ENCODE results near the gene DCAF5.
A peak's percentile ranks its signal among the peaks of the same experiment; 100 is the strongest.

Gene DCAF5

DNA sequence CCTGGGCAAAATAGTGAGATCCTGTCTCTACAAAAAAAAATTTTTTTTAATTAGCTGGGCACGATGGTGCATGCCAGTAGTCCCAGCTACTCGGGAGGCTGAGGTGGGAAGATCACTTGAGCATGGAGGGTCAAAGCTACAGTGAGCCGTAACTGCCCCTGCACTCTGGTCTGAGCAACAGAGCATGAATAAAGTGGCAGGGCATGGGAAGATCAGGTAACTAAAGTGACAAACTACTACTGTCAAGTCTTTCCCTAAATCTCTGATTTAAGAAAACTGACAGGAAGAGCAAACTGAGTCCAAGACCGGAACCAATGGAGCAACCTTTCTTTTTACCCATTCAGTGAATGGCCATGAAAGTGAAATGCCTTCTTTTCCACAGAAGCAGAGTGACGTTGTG lies 10.8 kb downstream of the DCAF5 start:
- DNase-seq: no peak

DNA sequence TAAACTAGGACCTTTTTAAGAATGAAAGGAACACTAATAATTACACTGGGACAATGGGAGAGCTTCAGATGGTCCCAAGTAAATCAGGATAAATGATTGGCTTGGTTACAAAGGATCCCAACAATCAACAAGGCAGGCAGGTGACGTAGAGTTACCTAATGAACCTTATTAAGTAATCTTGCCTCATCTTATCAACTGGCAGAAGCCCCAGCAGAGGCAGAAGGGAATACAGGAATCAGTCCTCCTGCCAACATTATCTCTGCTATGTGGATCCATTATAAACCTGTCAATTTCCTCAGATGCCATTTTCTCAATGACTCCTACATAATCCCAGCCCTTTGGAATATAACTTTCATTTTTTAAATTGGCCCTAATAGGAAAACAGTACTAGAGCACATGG lies 11.4 kb downstream of the DCAF5 start:
- DNase-seq: no peak

DNA sequence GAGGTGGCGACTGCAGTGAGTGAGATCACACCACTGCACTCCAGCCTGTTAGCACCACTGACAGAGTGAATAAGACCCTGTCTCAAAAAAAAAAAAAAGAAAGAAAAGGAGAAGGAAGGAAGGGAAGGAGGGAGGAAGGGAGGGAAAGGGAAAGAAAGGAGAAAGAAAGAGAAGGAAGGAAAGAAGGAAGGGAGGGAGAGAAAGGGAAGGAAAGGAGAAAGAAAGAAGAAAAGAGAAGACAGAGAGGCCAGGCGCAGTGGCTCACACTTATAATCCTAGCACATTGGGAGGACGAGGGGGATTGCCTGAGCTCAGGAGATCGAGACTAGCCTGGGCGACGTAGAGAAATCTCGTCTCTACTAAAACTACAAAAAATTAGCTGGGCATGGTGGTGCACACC lies 13.2 kb downstream of the DCAF5 start:
- DNase-seq: no peak

DNA sequence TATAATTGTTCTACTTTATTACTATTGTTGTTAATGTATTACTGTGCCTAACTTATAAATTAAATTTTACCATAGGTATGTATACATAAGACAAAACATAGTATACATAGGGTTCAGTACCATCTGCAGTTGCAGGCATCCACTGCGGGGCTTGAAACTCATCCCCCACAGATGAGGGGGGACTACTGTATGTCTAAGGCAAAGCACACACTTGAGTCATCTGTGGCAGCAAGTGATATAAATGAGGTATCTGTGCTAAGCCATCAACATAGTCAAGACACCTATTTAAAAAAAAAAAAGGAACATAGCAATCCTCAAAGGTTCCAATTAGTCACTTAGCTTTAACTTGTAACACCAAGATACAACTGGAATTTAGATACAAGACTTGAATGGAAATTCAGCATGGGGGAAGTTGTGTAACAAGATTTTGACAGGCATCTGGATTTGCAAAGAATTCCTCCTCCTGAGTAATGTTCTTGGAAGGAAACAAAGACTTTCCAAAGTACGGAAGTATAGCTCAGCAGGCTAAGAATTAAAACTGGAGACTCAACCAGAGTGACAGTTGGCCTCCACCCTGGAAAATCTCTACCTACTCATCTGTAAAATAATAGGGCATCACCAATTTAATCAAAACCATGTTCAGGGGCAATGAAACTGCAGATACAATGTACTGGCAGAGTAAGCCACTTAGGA lies 14.9 kb downstream of the DCAF5 start:
- no peak for DNase-seq

DNA sequence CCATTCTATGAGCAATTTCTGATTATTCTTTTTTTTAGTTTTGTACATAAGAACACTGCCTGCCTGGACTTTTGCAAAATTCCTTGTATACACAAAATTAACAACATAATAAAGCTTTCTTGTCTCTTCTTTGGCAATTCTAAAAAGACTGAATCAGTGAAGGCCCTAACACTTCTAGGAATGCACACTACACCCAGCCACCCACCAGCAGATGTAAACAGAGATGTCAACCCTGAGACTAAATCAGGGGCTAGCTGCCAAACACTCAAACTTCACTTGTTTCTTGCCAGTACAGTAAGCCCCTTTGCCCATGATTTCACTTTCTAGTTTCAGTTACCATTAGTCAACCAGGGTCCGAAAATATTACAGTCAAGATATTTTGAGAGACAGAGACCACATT lies 15.5 kb downstream of the DCAF5 start:
- no peak for DNase-seq

DNA sequence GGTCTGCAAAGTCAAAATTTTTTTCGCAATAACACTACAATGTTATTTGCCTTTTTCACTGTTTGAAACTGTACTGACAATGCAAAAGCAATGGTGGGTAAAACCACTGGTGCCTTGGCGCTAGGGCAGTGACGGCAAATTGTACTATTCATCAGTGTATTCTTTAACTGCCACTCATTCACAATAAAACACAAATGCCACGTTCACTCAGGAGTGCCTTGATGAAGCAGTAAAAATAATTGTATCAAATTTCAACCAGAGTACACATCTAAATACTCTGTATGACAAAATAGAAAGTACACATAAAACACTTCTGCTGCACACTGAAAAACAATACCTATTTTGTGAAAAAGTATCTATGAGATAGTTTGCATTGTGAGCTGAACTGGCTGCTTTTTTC lies 17.8 kb downstream of the DCAF5 start:
- no peak for DNase-seq

DNA sequence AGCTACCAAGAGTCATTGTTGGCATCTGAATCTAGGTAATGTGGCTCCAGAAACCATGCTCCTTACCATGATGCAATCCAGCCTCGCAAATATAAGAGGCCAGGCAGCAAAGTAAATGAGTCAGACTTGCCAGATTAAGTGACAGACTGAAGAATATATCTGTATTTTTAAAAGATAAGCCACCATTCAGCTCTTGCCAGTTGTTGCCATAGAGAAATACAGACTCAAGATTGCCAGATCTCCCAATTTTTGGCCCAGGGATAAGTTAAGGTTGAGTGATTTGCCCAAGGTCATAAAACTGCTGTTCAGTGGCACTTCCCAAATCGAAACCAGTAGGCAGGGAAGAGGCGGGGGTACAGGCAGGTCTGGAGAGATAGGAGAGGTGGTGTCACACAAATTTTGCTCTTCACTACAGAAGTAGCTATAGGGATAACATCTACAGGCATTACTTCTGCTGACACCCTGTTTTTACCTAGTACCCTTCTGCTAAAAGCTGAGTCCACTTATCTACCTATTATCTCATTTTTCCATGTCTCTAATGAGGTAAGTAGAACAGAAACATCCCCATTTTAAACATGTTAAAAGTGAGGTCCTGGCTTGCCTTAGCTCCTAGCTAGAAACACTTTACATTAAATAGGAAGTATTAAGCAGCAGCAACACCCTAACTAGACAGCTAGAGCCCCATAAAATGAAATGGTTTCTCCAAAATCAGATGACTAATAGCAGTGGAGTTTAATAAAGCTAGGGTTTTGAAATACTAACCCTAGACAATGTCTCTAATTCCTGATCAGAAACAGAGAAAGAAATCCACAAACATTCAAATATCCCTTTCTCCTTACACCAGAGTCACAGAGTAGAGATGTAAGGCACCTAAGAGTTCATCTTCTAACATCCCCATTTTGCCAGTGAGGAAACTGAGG lies 19.5 kb downstream of the DCAF5 start:
- no peak for DNase-seq

DNA sequence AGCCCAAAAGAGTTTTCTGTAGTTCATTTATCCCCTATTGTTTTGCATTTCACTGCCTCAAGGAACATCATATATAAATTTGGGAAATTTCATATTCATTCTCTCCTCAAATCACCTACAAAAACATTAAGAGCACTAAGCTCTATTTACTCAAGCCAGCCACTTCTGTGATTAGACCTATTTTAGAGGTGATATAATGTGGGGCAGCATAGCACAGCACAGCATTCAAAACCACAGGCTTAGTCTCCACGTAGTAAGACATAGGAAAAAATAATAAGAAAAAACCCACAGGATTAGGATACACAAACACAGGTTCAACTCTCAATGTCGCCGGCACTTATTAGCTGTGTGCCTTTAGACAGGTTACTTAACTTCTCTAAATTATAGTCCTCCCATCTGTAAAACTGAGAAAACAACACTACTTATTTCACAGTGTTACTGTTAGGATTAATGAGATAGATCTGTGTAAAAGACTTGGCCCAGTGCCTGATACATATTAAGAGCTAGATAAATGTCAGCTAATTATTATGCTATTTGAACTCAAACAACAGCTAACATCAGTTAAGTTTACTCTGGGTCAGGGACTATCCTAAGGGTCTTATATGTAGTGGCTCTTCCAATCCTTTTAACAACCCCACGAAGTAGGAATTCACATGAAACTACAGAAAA lies 20.3 kb downstream of the DCAF5 start:
- DNase-seq: no peak

DNA sequence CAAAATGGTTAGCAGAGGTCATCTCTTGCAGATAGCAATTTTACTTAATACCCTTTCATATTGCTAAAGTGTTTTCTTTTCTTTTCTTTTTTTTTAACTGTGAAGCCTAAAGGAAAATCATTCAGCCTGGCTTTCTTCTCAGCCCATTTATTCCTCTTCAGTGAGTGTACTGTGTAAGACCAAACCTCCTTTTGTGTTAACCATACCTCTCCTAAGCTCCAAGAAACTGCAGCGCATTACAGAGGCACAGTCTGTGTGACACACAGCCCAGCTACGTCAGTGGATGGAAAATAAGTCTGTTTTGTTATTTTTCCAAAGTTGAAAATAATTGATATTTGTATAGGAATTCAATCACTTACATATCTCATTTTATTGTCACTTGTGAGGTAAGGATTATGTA lies 21.7 kb downstream of the DCAF5 start:
- DNase-seq: no peak

DNA sequence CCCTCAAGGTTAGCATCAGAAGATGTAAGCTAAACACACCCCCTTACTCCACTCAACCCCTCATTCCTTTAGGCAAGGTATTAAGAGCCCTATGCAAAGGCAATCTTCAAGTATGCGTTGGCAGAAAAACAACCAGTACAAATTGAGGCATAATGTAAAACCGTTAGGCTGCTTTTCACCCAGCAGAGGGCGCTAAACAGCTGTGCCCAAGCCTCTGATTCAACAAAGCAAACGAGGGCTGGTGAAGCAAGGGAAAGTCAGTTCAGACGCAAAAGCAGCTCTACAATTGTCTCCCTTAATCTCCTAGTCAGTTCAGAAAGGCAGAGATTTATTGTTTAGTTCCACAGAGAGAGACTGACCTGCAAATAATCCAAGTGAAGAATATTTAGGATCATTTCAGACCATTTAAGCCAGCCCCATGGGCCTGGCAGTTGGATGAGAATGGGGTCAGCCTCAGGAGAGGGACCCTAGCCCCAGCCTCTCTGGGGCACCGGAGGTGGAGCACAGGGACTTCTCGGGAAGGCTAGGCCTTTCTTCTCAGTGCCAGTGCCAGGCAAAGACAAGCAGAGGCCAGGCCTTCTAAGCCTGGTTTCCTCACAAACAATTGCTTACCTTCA lies 23.5 kb downstream of the DCAF5 start:
- peak; percentile 60 for DNase-seq

DNA sequence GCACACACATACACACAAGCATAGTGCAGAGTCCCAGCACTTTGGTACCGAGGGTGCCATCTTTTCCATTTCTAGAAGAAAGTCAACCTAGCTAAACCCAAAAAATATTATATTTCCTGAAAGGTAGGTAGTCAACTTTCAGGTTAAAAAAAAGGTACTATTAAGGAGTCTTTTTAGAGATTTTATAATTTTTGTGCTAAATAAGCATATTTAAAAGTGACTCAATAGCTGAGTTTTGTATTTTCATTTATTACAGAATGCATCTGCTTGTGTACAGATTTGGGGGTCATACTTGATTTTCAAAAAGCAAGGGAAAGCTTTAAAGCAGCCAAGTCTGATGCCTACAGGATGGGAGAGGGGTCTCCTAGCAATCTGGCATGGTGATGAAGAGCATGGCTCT lies 34.6 kb downstream of the DCAF5 start:
- no peak for DNase-seq

DNA sequence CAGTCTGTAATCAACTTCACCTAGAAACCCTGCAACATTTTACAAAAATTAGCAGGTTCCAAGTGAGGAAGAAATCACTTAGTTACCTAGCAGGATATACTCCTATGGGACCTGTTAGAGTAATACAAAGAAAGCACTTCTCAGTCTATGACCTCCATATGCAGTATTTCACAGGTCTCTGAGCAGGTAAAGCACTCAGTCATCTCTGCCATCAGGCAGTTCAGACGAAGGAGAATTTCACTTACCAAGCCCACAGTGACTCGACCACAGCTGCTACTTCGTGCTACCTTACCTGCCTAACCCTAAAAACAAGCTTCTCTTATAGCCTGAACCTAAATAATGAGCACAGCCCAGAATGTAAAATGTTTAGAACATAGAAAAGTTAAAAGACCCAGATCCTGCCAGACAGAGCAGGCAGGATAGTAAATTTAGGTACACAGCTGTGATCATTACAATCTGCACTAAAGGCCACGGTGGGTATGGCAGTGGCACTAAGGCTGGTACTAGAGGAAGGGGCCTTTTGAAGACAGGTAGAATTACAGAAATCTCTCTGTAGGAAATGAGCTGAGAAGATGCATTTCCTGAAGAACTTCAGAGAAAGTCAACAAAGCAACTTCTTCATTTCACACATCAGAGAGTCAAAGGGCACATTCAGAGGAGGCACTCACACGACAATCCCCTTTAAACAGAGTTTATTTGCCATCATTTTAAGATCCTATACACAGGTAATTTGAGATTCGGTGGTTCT lies 35.7 kb downstream of the DCAF5 start:
- no peak for DNase-seq

DNA sequence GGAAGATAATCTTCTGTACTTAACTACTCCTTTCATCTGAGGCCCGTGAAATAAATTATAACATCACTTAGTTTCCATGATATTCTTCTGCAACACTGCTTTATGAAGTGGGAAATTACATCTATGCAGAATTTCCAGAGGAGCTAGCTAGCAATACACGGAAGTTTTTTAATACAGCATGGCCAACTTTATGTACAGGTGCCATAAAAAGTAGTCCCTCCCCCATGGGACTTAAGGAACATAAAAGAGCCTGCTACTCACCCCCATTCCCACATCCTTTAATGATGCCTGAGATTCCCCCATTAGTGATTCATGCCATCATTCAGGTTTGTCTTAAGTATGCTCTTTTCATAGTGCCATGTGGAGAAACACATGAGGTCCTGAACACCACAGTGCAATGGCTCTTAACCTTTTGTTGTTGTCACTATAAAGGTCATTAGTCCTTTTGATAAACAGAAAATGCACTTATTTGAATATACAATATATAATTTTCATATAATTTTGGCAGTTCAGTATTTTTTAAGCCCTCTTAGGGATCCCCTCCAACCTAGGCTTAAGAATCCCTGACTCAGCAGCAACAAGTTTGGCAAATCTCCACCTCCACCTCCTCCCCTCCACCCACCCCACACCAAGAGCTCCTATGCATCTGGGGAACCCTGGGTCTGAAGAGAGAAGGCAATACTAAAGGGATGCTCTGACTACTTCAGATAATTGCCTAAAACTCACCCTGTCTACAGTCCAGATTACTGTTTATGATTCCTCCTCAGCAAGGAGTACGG lies 37.3 kb downstream of the DCAF5 start:
- no peak for DNase-seq

DNA sequence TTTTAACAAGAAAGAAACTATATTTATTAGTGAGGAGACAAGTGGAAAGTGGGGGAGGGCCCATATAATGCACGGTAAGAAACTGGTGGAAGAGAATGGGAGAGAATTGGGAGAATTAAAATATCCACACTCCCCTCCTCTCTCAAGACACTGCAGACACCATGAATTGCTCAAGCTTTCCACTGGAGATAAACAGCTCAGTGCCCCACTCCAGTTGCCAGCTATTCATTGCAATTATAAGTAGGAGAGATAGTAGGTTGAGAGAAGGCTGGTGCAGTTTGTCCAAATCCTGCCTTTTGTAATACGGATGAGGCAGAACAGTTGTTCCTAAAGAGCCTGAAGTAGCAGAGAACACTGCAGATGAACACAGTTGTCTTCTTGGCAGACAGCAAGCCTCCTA lies 38.2 kb downstream of the DCAF5 start:
- DNase-seq: no peak

DNA sequence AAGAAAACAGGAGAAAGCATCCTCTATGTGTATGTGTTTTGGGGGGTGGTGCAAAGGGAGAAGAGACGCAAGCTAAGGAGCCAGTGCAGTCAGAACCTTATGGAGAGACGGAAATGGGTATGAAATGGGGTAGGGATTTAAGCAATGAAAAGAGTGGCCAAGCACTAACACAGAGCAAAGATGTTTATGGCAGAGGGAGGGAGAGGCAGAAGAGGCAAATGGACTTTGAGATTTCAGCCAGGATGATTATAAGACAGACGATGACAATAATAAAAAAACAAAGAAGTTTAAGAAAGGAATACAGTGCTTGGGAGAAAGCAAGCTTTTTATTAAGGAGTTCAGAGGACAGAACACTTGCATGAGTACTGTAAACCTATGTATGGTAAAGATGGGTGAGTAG lies 44.6 kb downstream of the DCAF5 start:
- DNase-seq: no peak

DNA sequence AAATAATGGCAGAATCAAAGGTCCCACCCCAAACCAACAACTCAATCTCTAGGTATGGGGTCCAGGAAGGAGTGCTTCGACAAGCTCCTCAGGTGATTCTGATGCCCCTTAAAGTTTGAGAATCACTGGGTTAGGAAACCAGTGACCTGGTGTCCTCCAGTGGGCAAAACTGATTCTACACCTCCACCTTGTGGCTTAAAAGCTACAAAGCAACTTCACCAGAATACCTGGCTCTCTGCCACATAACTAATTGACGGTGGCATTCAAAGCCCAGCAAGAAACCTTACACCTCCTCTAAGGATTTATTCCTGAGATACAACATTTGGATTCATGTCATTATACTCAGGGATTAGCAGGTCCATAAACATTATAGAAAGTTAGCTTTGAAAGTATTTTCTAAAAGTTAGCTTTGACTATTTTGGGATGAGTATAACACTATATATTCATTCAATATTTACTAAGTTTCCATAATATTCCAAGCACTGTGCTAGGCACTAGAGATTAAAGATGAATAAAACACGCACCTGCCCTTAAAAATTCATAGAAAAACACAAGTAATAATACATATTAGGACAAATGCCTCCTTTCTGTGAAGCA lies 45.4 kb downstream of the DCAF5 start:
- DNase-seq: no peak

DNA sequence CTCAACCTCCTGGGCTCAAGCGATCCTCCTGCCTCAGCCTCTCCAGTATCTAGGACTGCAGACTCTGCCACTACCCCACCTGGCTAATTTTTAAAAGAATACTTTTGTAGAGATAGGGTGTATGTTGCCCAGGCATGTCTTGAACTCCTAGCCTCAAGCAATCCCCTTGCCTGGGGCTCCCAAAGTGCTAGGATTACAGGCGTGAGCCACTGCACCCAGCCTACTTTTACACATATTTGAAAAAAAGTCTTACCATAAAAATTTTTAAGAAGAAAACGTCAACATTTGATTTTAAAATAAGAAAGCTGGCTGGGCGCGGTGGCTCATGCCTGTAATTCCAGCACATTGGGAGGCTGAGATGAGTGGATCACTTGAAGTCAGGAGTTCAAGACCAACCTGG lies 46.5 kb downstream of the DCAF5 start:
- DNase-seq: no peak

DNA sequence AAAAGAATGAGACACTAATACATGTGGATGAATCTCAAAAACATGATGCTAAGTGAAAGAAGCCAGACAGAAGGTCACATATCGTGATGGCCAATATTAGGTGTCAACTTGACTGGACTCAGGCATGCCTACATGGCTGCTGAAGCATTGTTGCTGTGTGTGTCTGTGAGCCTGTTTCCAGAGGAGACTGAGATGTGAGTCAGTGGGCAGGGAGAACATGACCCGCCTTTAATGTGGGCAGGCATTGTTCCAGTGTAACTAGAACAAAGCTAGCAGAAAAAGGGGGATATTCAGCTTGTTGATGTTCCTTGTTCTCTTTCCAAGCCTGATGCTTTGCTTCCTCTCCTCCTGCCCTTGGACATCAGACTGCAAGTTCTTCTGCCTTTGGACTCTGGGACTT lies 47.6 kb downstream of the DCAF5 start:
- no peak for DNase-seq

DNA sequence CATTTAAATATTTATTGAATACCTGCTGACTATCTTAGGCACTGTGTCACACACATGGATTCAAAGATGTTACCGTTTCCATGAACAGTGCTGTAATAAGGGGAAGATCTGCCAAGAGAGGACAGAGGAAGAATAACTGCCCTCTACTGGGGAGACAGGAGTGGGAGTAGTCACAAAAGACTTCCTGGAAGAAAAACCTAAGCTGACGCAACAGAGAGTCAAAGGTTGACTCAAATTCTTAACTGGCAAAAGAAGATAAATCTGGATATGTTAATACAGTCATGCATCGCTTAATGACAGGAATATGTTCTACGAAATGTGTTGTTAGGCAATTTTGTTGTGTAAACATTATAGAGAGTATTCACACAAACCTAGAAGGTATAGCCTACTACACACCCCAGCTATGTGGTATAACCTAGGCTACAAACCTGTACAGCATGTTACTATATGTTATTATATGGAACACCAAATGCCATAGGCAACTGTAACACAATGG lies 51.5 kb downstream of the DCAF5 start:
- DNase-seq: no peak

DNA sequence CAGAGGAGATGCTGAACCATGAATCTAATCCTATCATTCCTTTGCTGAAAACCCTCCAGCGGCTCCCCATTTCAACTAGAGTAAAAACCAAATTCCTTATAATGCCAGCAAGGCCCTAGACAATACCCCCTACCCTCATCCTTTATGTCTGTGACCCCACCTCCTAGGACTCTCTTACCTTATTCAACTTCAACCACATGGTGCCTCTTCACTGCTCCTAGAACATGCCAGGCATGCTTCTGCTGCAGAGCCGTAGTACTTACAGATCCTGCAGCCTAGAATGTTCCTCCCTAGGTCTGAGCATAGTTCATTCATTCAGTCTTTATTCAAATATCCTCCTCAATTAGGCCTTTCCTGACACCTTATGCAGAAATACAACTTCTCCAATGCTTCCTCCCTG lies 54.9 kb downstream of the DCAF5 start:
- no peak for DNase-seq

DNA sequence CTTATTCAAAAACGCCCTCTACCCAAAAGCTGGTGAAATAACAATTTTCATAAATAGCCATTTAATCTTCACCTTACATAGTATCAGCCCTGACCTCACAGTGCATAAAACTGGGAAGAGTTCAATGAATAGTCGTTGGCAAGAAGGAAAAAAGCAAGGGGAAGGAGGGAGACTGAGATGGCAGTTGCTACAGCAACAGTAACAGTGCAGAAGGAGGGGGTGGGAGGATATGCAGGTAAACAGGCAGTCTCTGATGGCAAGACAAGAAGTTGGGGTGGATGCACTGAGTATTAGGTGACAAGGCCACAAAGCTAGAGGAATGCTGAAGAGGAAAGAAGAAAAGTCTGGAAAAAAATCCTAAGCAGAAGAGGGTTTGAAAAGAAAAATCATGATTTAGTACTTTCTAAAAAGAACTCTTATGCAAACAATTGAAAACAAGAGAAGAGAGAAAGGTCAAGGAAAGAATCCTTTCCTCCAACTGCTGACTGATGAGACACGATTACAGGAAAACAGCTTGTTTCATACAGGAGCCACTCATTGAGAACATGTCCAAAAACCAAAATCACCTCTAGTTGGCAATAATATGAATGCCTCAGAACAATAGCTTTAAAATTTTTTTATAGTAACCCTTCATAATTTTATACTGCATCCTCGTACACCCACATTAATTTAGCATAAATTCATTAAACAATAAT lies 56.0 kb downstream of the DCAF5 start:
- no peak for DNase-seq
